HPDE6-E6E7 (cell line): ENCODE measurements around the gene CATSPERZ.

Experiments used
- DNase-seq: peaks from one replicate; pipeline ENCODE4 v3.0.0; 2011; ENCODE audit warnings: missing footprints; ENCODE audit errors: extremely low spot score

CATSPERZ gene

DNA sequence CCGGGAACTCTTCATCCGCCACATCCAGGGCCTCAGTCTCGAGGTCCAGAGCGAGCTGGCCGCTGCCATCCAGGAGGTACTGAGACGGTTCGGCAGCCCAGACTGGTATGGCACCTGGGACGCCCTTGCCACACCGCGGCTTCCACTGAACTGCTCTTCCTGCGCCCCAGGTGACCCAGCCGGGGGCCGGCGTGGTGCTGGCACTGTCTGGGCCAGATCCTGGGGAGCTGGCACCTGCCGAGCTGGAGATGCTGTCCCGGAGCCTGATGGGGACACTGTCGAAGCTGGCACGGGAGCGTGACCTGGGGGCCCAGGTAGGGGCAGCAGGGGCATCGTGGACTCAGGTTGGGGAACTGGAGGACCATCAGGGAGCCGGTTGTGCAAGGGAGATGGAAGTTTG, 41.3 kb downstream of the CATSPERZ start:
- no peak for DNase-seq

- DNase-seq: peak; percentile 89
These were observed 42.0 kb downstream of the CATSPERZ start for GRCh38 chr11:64341851-64342791.

DNA sequence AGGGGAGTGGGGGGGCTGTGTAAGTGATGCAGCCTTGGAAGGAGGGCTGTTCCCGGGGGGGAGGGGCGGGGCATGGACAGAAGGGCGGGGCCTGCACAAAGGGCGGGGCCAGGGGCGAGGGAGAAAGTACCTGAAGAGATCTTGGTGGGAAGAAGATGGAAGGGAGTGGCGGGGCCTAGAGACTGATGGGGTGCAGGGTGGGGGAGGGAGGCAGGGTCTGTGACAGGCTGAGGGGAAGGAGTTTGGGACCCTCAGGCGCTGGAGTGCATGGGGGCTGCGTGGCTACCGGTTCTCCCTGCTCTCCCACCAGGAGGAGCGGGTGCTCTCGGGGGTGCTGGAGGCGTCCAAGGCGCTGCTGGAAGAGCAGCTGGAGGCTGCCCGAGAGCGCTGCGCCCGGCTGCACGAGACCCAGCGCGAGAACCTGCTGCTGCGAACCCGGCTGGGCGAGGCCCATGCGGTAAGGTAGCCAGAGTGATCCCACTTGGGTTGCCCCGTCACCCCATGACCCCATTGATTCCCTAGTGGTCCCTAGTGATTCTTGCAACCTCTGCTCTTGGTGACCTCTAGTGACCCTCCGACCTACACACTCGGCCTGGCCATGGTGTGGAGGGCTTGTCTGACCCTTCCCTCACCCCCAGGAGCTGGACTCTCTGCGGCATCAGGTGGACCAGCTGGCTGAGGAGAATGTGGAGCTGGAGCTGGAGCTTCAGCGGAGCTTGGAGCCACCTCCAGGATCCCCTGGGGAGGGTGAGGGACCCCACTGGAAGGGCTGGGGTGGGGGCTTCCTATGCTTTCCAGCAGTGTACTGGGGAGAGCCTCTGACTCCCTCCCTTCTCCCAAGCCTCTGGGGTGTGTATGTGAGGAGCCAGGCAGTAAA, 42.9 kb downstream of the CATSPERZ start:
- DNase-seq: no peak

DNA sequence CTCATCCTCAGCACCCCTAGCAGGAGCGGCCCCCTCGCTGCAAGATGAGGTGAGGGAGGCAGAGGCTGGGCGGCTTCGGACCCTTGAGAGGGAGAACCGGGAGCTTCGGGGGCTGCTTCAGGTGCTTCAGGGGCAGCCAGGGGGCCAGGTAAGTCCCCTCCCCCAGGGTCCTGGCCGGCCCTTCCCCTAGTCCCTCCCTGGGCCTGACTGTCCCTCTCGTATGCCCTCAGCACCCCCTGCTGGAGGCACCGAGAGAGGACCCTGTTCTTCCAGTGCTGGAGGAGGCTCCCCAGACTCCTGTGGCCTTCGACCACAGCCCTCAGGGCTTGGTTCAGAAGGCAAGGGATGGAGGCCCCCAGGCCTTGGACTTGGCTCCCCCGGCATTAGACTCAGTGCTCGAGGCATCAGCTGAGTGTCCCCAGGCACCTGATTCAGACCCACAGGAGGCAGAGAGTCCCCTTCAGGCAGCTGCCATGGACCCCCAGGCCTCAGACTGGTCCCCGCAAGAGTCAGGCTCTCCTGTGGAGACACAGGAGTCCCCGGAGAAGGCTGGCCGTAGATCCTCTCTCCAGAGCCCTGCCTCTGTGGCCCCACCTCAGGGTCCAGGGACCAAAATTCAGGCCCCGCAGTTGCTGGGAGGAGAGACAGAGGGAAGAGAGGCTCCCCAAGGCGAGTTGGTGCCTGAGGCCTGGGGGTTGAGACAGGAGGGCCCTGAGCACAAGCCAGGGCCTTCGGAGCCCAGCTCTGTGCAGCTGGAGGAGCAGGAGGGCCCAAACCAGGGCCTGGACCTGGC, 43.8 kb downstream of the CATSPERZ start:
- no peak for DNase-seq

DNA sequence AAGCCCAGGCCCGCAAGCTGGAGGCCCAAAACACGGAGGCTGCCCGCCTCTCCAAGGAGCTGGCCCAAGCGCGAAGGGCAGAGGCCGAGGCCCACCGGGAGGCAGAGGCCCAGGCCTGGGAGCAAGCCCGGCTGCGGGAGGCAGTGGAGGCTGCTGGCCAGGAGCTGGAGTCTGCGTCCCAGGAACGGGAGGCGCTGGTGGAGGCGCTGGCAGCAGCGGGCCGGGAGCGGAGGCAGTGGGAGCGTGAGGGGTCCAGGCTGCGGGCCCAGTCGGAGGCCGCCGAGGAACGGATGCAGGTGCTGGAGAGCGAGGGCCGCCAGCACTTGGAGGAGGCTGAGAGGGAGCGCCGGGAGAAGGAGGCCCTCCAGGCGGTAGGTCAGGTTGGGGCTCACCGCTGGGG, 44.6 kb downstream of the CATSPERZ start:
- DNase-seq: no peak

DNA sequence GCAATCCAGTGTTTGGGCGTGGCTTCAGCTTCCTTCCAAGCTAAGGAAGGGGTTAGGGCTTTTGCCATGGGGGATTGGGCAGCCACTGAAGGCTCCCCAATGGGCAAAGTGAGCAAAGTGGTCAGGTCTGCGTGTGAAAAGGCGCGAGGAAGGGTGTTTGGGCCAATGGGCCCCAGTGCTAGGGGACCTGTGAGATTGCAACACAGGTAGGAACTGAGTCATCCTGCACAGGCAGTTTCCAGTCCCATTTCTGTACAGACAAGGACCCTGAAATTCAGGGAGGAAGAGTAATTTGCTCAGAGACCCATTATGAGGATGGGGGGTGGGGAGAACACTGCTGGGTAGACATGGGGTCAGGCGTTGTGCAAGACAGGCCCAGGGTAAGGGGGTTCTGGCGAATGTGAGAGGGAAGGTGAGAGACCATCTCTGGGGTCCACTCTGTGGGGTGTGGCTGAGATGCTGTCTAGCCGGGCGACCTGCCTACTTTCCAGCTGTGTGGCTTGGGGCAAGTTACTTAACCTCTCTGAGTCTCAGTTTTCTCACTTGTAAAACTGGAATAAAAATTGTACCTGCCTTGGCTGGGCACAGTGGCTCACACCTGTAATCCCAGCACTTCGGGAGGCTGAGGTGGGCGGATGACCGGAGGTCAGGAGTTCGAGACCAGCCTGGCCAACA, 47.2 kb downstream of the CATSPERZ start:
- peak; percentile 63 for DNase-seq

DNA sequence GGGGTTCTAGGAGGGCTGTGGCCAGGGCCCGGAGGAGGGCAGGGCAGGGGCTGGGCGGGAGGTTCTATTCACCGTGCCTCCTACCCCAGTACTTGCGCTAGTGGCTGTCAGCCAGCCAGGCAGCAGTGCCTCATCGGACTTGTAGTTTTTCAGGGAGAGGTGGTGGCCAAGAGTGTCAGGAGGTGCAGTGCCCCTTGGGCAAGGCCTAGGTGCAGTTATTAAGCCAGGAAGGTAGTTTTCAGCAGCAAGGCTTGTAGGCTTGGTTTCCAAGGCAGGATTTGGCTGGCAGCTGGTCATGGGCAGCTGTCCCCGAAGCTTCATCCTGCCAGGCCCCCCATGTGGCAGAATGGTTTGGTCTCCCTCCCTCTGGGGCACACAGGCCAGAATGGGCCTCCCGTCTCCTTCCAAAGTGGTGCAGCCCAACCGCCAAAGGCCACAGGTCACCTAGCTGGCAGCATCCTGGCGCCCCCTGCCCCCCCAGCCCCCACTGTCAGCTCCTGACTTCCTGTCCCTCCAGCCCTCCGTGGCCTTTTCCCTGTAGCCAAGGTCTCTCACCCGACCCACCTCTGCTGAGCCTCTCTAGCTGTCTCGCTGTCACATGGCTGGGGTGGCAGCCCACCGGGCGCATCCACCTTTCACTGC, 48.3 kb downstream of the CATSPERZ start:
- DNase-seq: no peak

DNA sequence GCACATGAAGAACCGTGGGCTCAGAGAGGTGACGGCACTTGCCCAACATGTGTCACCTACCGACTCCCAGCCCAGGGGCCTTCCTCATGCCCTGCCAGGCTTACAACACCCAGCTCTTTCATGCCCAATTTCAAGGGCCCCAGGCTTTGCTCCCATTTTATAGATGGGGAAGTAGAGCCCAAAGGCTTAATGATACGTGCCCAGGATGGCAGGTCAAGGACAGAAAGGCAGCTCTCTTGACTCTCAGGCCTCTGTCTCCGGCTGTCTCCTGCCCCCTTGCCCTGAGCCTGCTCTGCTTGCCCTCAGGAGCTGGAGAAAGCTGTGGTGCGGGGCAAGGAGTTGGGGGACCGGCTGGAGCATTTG, 48.8 kb downstream of the CATSPERZ start:
- DNase-seq: no peak

GRCh38 chr11:64349404-64349803, 49.2 kb downstream of the CATSPERZ start:
- no peak for DNase-seq

- DNase-seq: no peak
These were observed 51.0 kb downstream of the CATSPERZ start for GRCh38 chr11:64351136-64351631.

DNA sequence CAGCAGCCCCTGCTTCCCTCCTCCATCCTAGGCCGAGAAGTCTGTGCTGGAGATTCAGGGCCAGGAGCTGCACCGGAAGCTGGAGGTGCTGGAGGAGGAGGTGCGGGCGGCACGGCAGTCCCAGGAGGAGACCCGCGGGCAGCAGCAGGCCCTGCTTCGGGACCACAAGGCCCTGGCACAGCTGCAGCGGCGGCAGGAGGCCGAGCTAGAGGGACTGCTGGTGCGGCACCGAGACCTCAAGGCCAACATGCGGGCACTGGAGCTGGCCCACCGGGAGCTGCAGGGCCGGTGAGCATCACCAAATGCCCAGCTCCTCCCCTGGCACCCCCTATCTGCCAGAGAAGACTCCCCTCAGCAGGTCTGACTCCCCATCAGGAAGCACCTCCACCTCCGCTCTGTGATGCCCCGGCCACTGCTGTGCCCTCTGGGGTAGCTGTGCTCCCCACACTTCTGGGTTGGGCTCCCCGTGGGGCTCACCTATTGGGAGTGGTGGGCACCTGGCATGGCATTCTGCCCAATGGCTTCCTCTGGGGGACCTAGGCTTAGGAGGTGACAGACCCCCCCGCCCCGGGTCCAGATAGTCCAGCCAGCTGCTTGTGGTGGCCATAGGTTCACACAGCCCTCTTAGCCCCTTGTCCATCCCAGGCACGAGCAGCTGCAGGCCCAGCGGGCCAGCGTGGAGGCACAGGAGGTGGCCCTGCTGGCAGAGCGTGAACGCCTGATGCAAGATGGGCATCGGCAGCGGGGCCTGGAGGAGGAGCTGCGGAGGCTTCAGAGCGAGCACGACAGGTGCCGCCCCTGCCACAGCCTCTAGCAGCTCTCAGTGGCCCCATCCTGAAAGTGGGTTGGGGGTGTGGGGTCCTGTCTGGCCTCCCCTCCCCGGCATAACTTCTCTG, 52.2 kb downstream of the CATSPERZ start:
- DNase-seq: no peak

DNA sequence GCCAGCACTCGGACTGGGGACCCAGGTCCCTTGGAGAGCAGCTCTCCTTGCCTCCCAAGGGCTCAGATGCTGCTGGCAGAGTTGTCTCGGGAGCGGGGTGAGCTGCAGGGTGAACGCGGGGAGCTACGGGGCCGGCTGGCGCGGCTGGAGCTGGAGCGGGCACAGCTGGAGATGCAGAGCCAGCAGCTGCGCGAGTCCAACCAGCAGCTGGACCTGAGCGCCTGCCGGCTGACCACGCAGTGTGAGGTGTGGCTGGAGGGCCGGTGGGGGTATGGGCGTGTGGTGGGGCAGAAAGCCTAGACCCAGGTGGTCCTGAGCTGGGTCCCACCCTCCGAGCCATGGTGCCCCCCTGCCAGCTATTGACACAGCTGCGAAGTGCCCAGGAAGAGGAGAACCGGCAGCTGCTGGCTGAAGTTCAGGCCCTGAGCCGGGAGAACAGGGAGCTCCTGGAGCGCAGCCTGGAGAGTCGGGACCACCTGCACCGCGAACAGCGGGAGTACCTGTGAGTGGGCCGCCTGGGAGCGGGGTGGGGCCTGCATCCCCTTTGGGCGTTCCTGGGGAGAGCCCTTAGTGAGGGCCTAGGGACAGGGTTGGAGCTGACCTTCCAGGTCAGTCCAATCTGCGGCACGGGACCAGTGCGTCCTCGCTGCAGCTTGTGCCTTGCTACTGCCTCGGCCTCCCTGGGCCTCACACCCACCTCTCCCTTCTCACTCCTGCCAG, 53.0 kb downstream of the CATSPERZ start:
- no peak for DNase-seq

DNA sequence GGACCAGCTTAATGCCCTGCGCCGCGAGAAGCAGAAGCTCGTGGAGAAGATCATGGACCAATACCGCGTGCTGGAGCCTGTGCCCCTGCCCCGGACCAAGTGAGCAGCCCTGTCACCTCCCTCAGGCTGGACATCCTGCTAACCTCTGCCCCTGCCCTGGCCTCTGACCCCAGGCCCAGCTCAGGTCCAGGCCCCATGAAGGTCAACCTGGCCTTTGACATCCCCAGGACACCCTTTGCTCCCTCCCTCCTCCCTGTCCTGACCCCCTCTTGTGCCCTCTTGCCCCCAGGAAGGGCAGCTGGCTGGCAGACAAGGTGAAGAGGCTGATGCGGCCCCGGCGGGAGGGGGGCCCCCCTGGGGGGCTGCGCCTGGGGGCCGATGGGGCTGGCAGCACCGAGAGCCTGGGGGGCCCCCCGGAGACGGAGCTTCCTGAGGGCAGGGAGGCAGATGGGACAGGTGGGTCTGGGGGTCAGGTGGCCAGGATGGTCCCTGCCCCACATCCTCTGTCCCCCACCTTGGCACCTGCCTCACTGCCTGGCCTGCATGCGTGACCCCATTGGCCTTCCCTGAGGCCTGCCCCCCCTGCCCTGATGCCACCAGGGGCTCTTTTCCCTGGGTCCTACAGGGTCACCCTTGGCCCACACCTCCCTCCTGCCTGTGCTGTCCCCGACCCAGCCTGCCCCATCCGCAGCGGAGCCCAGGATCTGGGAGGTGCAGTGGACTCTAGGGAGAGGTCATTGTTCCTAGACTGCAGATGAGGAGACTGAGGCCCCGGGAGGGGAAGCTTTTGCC, 53.8 kb downstream of the CATSPERZ start:
- no peak for DNase-seq
